GM21576 (cell line): ENCODE data around the gene TMEM266.

ENCODE experiments used
- ATAC-seq: cut with Tn5 transposase; IDR thresholded peaks from one replicate; pipeline ENCODE4 v1.9.1; 2021; ENCODE audit warnings: mild to moderate bottlenecking, moderate library complexity; ENCODE audit not compliant: unreplicated experiment

TMEM266 gene

GRCh38 chr15:76118767-76119166 is 59.0 kb downstream of the TMEM266 start:
- no peak for ATAC-seq

- no peak for ATAC-seq
Measured at GRCh38 chr15:76123031-76123430, 63.2 kb downstream of the TMEM266 start.

GRCh38 chr15:76127169-76127568 is 67.4 kb downstream of the TMEM266 start:
- no peak for ATAC-seq

GRCh38 chr15:76127880-76128279 is 68.1 kb downstream of the TMEM266 start:
- ATAC-seq: no peak

GRCh38 chr15:76134537-76134936 is 74.8 kb downstream of the TMEM266 start:
- no peak for ATAC-seq

- no peak for ATAC-seq
Measured at GRCh38 chr15:76135516-76135915, 75.7 kb downstream of the TMEM266 start.

- ATAC-seq: no peak
Measured at GRCh38 chr15:76138436-76138835, 78.7 kb downstream of the TMEM266 start.

- ATAC-seq: peak; percentile 49
Measured at GRCh38 chr15:76139368-76140073, 79.7 kb downstream of the TMEM266 start.

- ATAC-seq: no peak
Measured at GRCh38 chr15:76140074-76140464, 80.3 kb downstream of the TMEM266 start.

GRCh38 chr15:76146812-76147211 is 87.0 kb downstream of the TMEM266 start:
- no peak for ATAC-seq

- no peak for ATAC-seq
Measured at GRCh38 chr15:76147906-76148570, 88.3 kb downstream of the TMEM266 start.

- no peak for ATAC-seq
Measured at GRCh38 chr15:76149291-76149915, 89.6 kb downstream of the TMEM266 start.

GRCh38 chr15:76150513-76150912 is 90.7 kb downstream of the TMEM266 start:
- ATAC-seq: peak; percentile 18

- peak; percentile 83 for ATAC-seq
Measured at GRCh38 chr15:76150971-76151598, 91.3 kb downstream of the TMEM266 start.

GRCh38 chr15:76151599-76151974 is 91.8 kb downstream of the TMEM266 start:
- ATAC-seq: no peak

GRCh38 chr15:76152197-76152596 is 92.4 kb downstream of the TMEM266 start:
- ATAC-seq: no peak

- no peak for ATAC-seq
Measured at GRCh38 chr15:76153241-76154197, 93.7 kb downstream of the TMEM266 start.

GRCh38 chr15:76155731-76156130 is 95.9 kb downstream of the TMEM266 start:
- ATAC-seq: no peak

GRCh38 chr15:76158226-76158625 is 98.4 kb downstream of the TMEM266 start:
- no peak for ATAC-seq

GRCh38 chr15:76158815-76159214 is 99.0 kb downstream of the TMEM266 start:
- no peak for ATAC-seq

- ATAC-seq: no peak
Measured at GRCh38 chr15:76159282-76159681, 99.5 kb downstream of the TMEM266 start.
